IMR-90 (cell line): ENCODE data around the gene EPSTI1. TPM values are rescaled to one million over a fixed set of nuclear protein-coding genes. Genes with fewer than 3 reads are reported as not detected.
A peak's percentile ranks its signal among the peaks of the same experiment; 100 is the strongest.

Experiments
- ATAC-seq: fragments of 200-7000 bp; cut with Tn5 transposase; 2 replicates; pipeline ENCODE4 v1.9.1; 2020; ENCODE audit warnings: low read depth, mild to moderate bottlenecking, moderate library complexity
- BruUV-seq: library from RNA; stranded (reverse); fragments of 400-500 nt; replicated peaks from 2 replicates; lab custom pipeline; 2021; lab: Mats Ljungman, UMichigan
- CTCF ChIA-PET: fragments of 300-600 bp; formaldehyde crosslinking; extraction: SDS; loops from one replicate; lab custom pipeline; 2021; ENCODE audit warnings: antibody characterized with exemption; lab: Yijun Ruan, JAX
- POLR2A ChIA-PET: fragments of 300-600 bp; sonication (Branson Sonifier 250); formaldehyde crosslinking; loops from one replicate; lab custom pipeline; 2022; ENCODE audit warnings: antibody characterized with exemption; ENCODE audit not compliant: unreplicated experiment; lab: Charles Lee
- DNase-seq: peaks from one replicate; pipeline ENCODE4 v3.0.0; 2013
- H2AFZ ChIP-seq: replicated peaks from 2 replicates; pipeline ENCODE3; 2013; ENCODE audit warnings: low read length, mild to moderate bottlenecking; ENCODE audit not compliant: poor library complexity
- H2AK5ac ChIP-seq: 2 replicates; pipeline ENCODE4 v1.6.1; 2013; ENCODE audit warnings: low read depth, low read length, inconsistent platforms
- H2AK9ac ChIP-seq: replicated peaks from 2 replicates; pipeline ENCODE3; 2013; ENCODE audit warnings: mild to moderate bottlenecking, low read depth, low read length, moderate library complexity; ENCODE audit not compliant: poor library complexity
- H2BK120ac ChIP-seq: 2 replicates; pipeline ENCODE4 v1.6.1; 2013; ENCODE audit warnings: low read depth, low read length, inconsistent platforms
- H2BK15ac ChIP-seq: 3 replicates; pipeline ENCODE4 v1.6.1; 2013; ENCODE audit warnings: low read depth, low read length, inconsistent platforms
- H2BK20ac ChIP-seq: 2 replicates; pipeline ENCODE4 v1.6.1; 2013; ENCODE audit warnings: low read depth, mild to moderate bottlenecking, inconsistent platforms, low read length, moderate library complexity
- H2BK5ac ChIP-seq: 2 replicates; pipeline ENCODE4 v1.6.1; 2013; ENCODE audit warnings: mild to moderate bottlenecking, low read depth, low read length, inconsistent platforms; ENCODE audit not compliant: poor library complexity, severe bottlenecking
- H3K14ac ChIP-seq: replicated peaks from 2 replicates; pipeline ENCODE4 v1.6.1; 2013; ENCODE audit warnings: low read depth, low read length, inconsistent platforms
- H3K18ac ChIP-seq: 2 replicates; pipeline ENCODE4 v1.6.1; 2013; ENCODE audit warnings: low read depth, low read length, control low read depth
- H3K23ac ChIP-seq: 2 replicates; pipeline ENCODE4 v1.6.1; 2013; ENCODE audit warnings: low read depth, low read length, inconsistent platforms
- H3K27ac ChIP-seq: 2 replicates; pipeline ENCODE4 v1.5.1; 2013; ENCODE audit warnings: mild to moderate bottlenecking, control low read depth, low read length; ENCODE audit not compliant: insufficient read depth
- H3K27me3 ChIP-seq: 2 replicates; pipeline ENCODE4 v1.6.1; 2013; ENCODE audit warnings: low read length; ENCODE audit not compliant: control insufficient read depth, insufficient read depth
- H3K36me3 ChIP-seq: 2 replicates; pipeline ENCODE4 v1.6.1; 2013; ENCODE audit warnings: low read length, mixed read lengths; ENCODE audit not compliant: control insufficient read depth, insufficient read depth
- H3K4ac ChIP-seq: 2 replicates; pipeline ENCODE4 v1.6.1; 2013; ENCODE audit warnings: low read depth, low read length, inconsistent platforms
- H3K4me1 ChIP-seq: 2 replicates; pipeline ENCODE4 v1.6.1; 2013; ENCODE audit warnings: low read length, mixed read lengths; ENCODE audit not compliant: control insufficient read depth, insufficient read depth
- H3K4me2 ChIP-seq: 2 replicates; pipeline ENCODE4 v1.6.1; 2013; ENCODE audit warnings: low read depth, mild to moderate bottlenecking, control low read depth, low read length, moderate library complexity
- H3K4me3 ChIP-seq: 2 replicates; pipeline ENCODE4 v1.5.1; 2013; ENCODE audit warnings: low read depth, mild to moderate bottlenecking, control low read depth, low read length, moderate library complexity; ENCODE audit not compliant: insufficient read depth
- H3K56ac ChIP-seq: 2 replicates; pipeline ENCODE4 v1.6.1; 2013; ENCODE audit warnings: low read length, inconsistent platforms; ENCODE audit not compliant: insufficient read depth; ENCODE audit errors: extremely low read depth
- H3K79me1 ChIP-seq, 2 experiments: 2 replicates each; pipeline ENCODE4 v1.6.1; 2013; ENCODE audit warnings: low read length in 2 of 2, inconsistent platforms in 1 of 2, low read depth in 1 of 2
- H3K9ac ChIP-seq: 2 replicates; pipeline ENCODE4 v1.6.1; 2013; ENCODE audit warnings: low read depth, low read length, control low read depth
- H3K9me1 ChIP-seq: 2 replicates; pipeline ENCODE4 v1.6.1; 2013; ENCODE audit warnings: low read length, inconsistent platforms; ENCODE audit not compliant: insufficient read depth
- H3K9me3 ChIP-seq: 2 replicates; pipeline ENCODE4 v1.6.1; 2013; ENCODE audit warnings: low read length; ENCODE audit not compliant: control insufficient read depth, insufficient read depth
- H4K20me1 ChIP-seq: 2 replicates; pipeline ENCODE4 v1.6.1; 2013; ENCODE audit warnings: low read length, inconsistent platforms; ENCODE audit not compliant: insufficient read depth
- H4K5ac ChIP-seq: 2 replicates; pipeline ENCODE4 v1.6.1; 2013; ENCODE audit warnings: mild to moderate bottlenecking, low read depth, low read length, control low read depth
- H4K8ac ChIP-seq, 2 experiments: 2 replicates each; pipeline ENCODE4 v1.6.1; 2013; ENCODE audit warnings: low read depth in 2 of 2, low read length in 2 of 2, control low read depth in 1 of 2, inconsistent platforms in 1 of 2
- H4K91ac ChIP-seq: 2 replicates; pipeline ENCODE4 v1.6.1; 2013; ENCODE audit warnings: low read depth, low read length, inconsistent platforms; ENCODE audit not compliant: insufficient read depth
- BHLHE40 ChIP-seq: fragments of 150-350 bp; IDR thresholded peaks from 2 replicates; pipeline ENCODE4 v1.6.1; 2016; ENCODE audit warnings: mild to moderate bottlenecking, low read depth, low read length
- CEBPB ChIP-seq: IDR thresholded peaks from 2 replicates; pipeline ENCODE4 v1.6.1; 2012; ENCODE audit warnings: low read depth, low read length, improper control_type of control experiment
- CTCF ChIP-seq: conservative IDR thresholded peaks from 2 replicates; pipeline ENCODE4 v1.5.1; 2012; ENCODE audit warnings: mild to moderate bottlenecking, low read depth, low read length, improper control_type of control experiment
- MXI1 ChIP-seq: IDR thresholded peaks from 2 replicates; pipeline ENCODE4 v1.6.1; 2012; ENCODE audit warnings: low read depth, mild to moderate bottlenecking, low read length, moderate library complexity, borderline replicate concordance
- RFX5 ChIP-seq: IDR thresholded peaks from 2 replicates; pipeline ENCODE4 v1.8.0; 2012; ENCODE audit warnings: low read depth, mild to moderate bottlenecking, low read length, moderate library complexity
- WGBS, 2 experiments: methylation state at CpG; one replicate each; pipeline versions ENCODE4 v1.1.5 to v1.1.7; 2013; ENCODE audit warnings: missing lambda C conversion rate in 2 of 2; ENCODE audit not compliant: insufficient read length in 1 of 2; ENCODE audit errors: extremely low coverage in 2 of 2; 5-methylcytosine and 5-hydroxymethylcytosine counted together
- dilution Hi-C: fragments of 300-500 bp; cut with HindIII; formaldehyde crosslinking; loops from one replicate; pipeline ENCODE4 v1.14.3; 2018; ENCODE audit warnings: low sequenced_read_pairs; ENCODE audit not compliant: unreplicated experiment
- in situ Hi-C: fragments of 300-500 bp; cut with MboI; formaldehyde crosslinking; loops from 3 replicates; pipeline ENCODE4 v1.14.3; 2019; ENCODE audit warnings: low sequenced_read_pairs, inconsistent platforms, mixed read lengths
- intact Hi-C: fragments of 100-400 bp; cut with micrococcal nuclease; formaldehyde crosslinking; loops from 2 replicates; pipeline ENCODE4 v1.10.0; 2022
- polyA plus RNA-seq, 3 experiments: library from polyadenylated mRNA; depleted of rRNA; stranded (reverse); fragments of >200 nt; gene quantifications; 2 replicates each; pipeline ENCODE4 v1.2.3, GENCODE V29; 2012; ENCODE audit warnings: low replicate concordance in 1 of 3
- total RNA-seq: library from RNA; depleted of rRNA; stranded (reverse); fragments of >200 nt; gene quantifications from 2 replicates; pipeline ENCODE4 v1.2.3, GENCODE V29; 2012

EPSTI1 gene
- total and polyA plus RNA-seq, 2 of the 4 experiments (the other 2 are of a cell fraction), result 0.90 to 1.6 TPM

GRCh38 chr13:43026262-43026661, 34.2 kb upstream of the EPSTI1 start:
- no peak overlapping the region for H3K9ac ChIP-seq
- no peak overlapping the region for H3K56ac ChIP-seq
- no peak overlapping the region for H2AK9ac ChIP-seq
- H3K9me1 ChIP-seq, result peaks cover 1% of the 10 kb centered on the region; the same call in 1 of the 2 replicates
- H2BK20ac ChIP-seq, result no peak overlapping the region
- in situ Hi-C loops (no loop called here), intact Hi-C loops (loop anchor here (10.0 kb wide), 1 partner anchor 431 kb away; no protein-coding TSS in a partner anchor), dilution Hi-C loops (no loop called here)
- H4K8ac ChIP-seq, result 0 out of 4 replicates have a peak overlapping the region, but pooled peaks of 1 of the 2 experiments have one; percentile 17
- no peak overlapping the region for H3K4me3 ChIP-seq
- no peak overlapping the region for H2BK15ac ChIP-seq
- H3K27ac ChIP-seq, result no peak overlapping the region
- no CpG with 5 or more reads among the region's 2 CpGs for WGBS, 2 experiments
- peaks cover 24 to 57% of the 10 kb centered on the region in 2 experiments for H3K79me1 ChIP-seq
- H3K23ac ChIP-seq, result no peak overlapping the region
- BruUV-seq, result no TSS peak
- H3K27me3 ChIP-seq, result no peaks in the 10 kb centered on the region
- no peak overlapping the region; the same call in 1 of the 2 replicates for H4K5ac ChIP-seq
- POLR2A ChIA-PET, result interaction anchor here (0.7 kb wide), 1 partner anchor 552 kb away, joined by 5 read pairs; no protein-coding TSS in a partner anchor
- H3K4me2 ChIP-seq, result peak overlapping the region; percentile 32; the same call in 1 of the 2 replicates
- no peak overlapping the region for H2AK5ac ChIP-seq
- H3K9me3 ChIP-seq, result no peaks in the 10 kb centered on the region
- no peak for ATAC-seq
- H3K4me1 ChIP-seq, result peaks cover 3% of the 10 kb centered on the region
- H4K91ac ChIP-seq, result no peak overlapping the region
- H3K36me3 ChIP-seq, result no peaks in the 10 kb centered on the region
- DNase-seq, result no peak
- H4K20me1 ChIP-seq, result no peaks in the 10 kb centered on the region
- no peak overlapping the region for H2AFZ ChIP-seq
- no peak overlapping the region for H3K4ac ChIP-seq
- no peak overlapping the region for H2BK5ac ChIP-seq
- CTCF ChIA-PET, result no interaction called here
- TF ChIP-seq CTCF (no peak), BHLHE40 (no peak), RFX5 (no peak), MXI1 (no peak), CEBPB (peak; percentile 53; the same call in 1 of the 2 replicates)
- no peak overlapping the region for H3K18ac ChIP-seq
- H2BK120ac ChIP-seq, result no peak overlapping the region
- no peak overlapping the region for H3K14ac ChIP-seq
